Natural killer cell (primary cell): Measurements from ENCODE around the gene PCDH9. TPM values are rescaled to one million over a fixed set of nuclear protein-coding genes. Genes with fewer than 3 reads are reported as not detected.

Experiments
- ATAC-seq, 3 donors: fragments of 150-1000 bp in 2 of 3; fragments of 200-7000 bp in 1 of 3; cut with Tn5 transposase; 1 replicate in 1 of 3; 2 replicates in 2 of 3; pipeline ENCODE4 v1.10.0; 2021; ENCODE audit warnings: mild to moderate bottlenecking in 2 of 3, moderate library complexity in 2 of 3
- DNase-seq, 2 donors: peaks; one replicate each; pipeline versions ENCODE4 v3.0.0 to v3.0.0-alpha.2; 2013 to 2021; ENCODE audit warnings: mixed read lengths in 1 of 2
- H3K27ac ChIP-seq: one replicate; pipeline ENCODE4 v1.5.1; 2013; ENCODE audit warnings: mild to moderate bottlenecking, low read length
- H3K27me3 ChIP-seq: one replicate; pipeline ENCODE4 v1.6.1; 2013; ENCODE audit warnings: low read length; ENCODE audit not compliant: control insufficient read depth, insufficient read depth
- H3K36me3 ChIP-seq: one replicate; pipeline ENCODE4 v1.6.1; 2013; ENCODE audit warnings: low read length; ENCODE audit not compliant: control insufficient read depth, insufficient read depth
- H3K4me1 ChIP-seq: one replicate; pipeline ENCODE4 v1.6.1; 2013; ENCODE audit warnings: low read length; ENCODE audit not compliant: control insufficient read depth, insufficient read depth
- H3K4me3 ChIP-seq: one replicate; pipeline ENCODE4 v1.5.1; 2013; ENCODE audit warnings: low read length
- H3K9me3 ChIP-seq: one replicate; pipeline ENCODE4 v1.6.1; 2013; ENCODE audit warnings: low read length; ENCODE audit not compliant: control insufficient read depth, insufficient read depth
- H3K27ac Mint-ChIP-seq, 2 donors: one replicate each; pipeline ENCODE4 v1.8.0; 2022; ENCODE audit warnings: mild to moderate bottlenecking in 2 of 2, mixed read lengths in 2 of 2, moderate library complexity in 1 of 2
- H3K27me3 Mint-ChIP-seq, 2 donors: one replicate each; pipeline ENCODE4 v1.8.0; 2022; ENCODE audit warnings: low read depth in 2 of 2, mixed read lengths in 2 of 2
- H3K36me3 Mint-ChIP-seq: one replicate; pipeline ENCODE4 v1.8.0; 2022; ENCODE audit warnings: mixed read lengths
- H3K4me1 Mint-ChIP-seq, 2 donors: one replicate each; pipeline ENCODE4 v1.8.0; 2022; ENCODE audit warnings: mixed read lengths in 2 of 2
- H3K4me3 Mint-ChIP-seq: one replicate; pipeline ENCODE4 v1.8.0; 2022; ENCODE audit warnings: mild to moderate bottlenecking, moderate library complexity, mixed read lengths
- H3K9me3 Mint-ChIP-seq, 2 donors: one replicate each; pipeline ENCODE4 v1.8.0; 2022; ENCODE audit warnings: mixed read lengths in 2 of 2
- CTCF ChIP-seq: fragments of 200-600 bp; IDR thresholded peaks from one replicate; pipeline ENCODE4 v1.8.0; 2022; ENCODE audit warnings: antibody characterized with exemption
- WGBS: methylation state at CpG from one replicate; pipeline ENCODE4 v1.1.7; 2013; ENCODE audit warnings: missing lambda C conversion rate; ENCODE audit not compliant: insufficient coverage; 5-methylcytosine and 5-hydroxymethylcytosine counted together
- intact Hi-C: fragments of 100-400 bp; cut with micrococcal nuclease; formaldehyde crosslinking; loops from one replicate; pipeline ENCODE4 v1.14.2; 2022
- total RNA-seq, 4 donors: library from RNA; stranded (reverse); fragments of 120-200 nt in 1 of 4; gene quantifications; one replicate each; pipeline versions ENCODE4 v1.2.3 to v1.2.4, GENCODE V29; 2013 to 2022

Gene PCDH9
- total RNA-seq, 3 donors from 2014 or later (not counting 1 experiment from before 2014, with no cell fraction given): 0.43 to 1.5 (median 0.68) TPM

- H3K27me3 ChIP-seq: no peaks in the 10 kb centered on the region
- H3K27ac ChIP-seq: no peak overlapping the region
- no peaks in the 10 kb centered on the region for H3K9me3 ChIP-seq
- no peak overlapping the region for H3K4me3 ChIP-seq
- H3K27ac Mint-ChIP-seq: no peak overlapping the region
- H3K36me3 ChIP-seq: no peaks in the 10 kb centered on the region
- ATAC-seq (no peak), DNase-seq (no peak)
- no peaks in the 10 kb centered on the region for H3K27me3 Mint-ChIP-seq
- peaks cover 8 to 19% of the 10 kb centered on the region in 2 donors for H3K9me3 Mint-ChIP-seq
- H3K36me3 Mint-ChIP-seq: no peaks in the 10 kb centered on the region
- H3K4me1 ChIP-seq: no peaks in the 10 kb centered on the region
- no peak for TF ChIP-seq CTCF
- no peaks in the 10 kb centered on the region for H3K4me1 Mint-ChIP-seq
- WGBS: 90% methylated on average over 3 of the region's 3 CpGs
- intact Hi-C loops: no loop called here
- no peak overlapping the region for H3K4me3 Mint-ChIP-seq
Observed at GRCh38 chr13:66840621-66841020, 389.5 kb downstream of the PCDH9 start.

- H3K4me1 Mint-ChIP-seq: no peaks in the 10 kb centered on the region
- H3K4me3 Mint-ChIP-seq: no peak overlapping the region
- WGBS: 77% methylated on average over 9 of the region's 10 CpGs
- H3K36me3 Mint-ChIP-seq: no peaks in the 10 kb centered on the region
- Histone ChIP-seq H3K27ac (no peak overlapping the region), H3K9me3 (no peaks in the 10 kb centered on the region), H3K36me3 (no peaks in the 10 kb centered on the region), H3K4me3 (no peak overlapping the region), H3K4me1 (no peaks in the 10 kb centered on the region), H3K27me3 (no peaks in the 10 kb centered on the region)
- no peak overlapping the region for H3K27ac Mint-ChIP-seq
- DNase-seq (no peak), ATAC-seq (no peak)
- peaks cover 13 to 22% of the 10 kb centered on the region in 2 donors for H3K9me3 Mint-ChIP-seq
- no peak for TF ChIP-seq CTCF
- H3K27me3 Mint-ChIP-seq: no peaks in the 10 kb centered on the region
- intact Hi-C loops: no loop called here
Observed at GRCh38 chr13:66837246-66837645, 392.9 kb downstream of the PCDH9 start.

GRCh38 chr13:66835040-66835628 is 395.0 kb downstream of the PCDH9 start:
- Mint-ChIP-seq H3K27ac (no peak overlapping the region), H3K4me3 (no peak overlapping the region), H3K4me1 (no peaks in the 10 kb centered on the region), H3K36me3 (no peaks in the 10 kb centered on the region), H3K9me3 (peaks cover 12 to 19% of the 10 kb centered on the region in 2 donors), H3K27me3 (no peaks in the 10 kb centered on the region)
- Histone ChIP-seq H3K4me3 (no peak overlapping the region), H3K27ac (no peak overlapping the region), H3K9me3 (no peaks in the 10 kb centered on the region), H3K36me3 (no peaks in the 10 kb centered on the region), H3K4me1 (no peaks in the 10 kb centered on the region), H3K27me3 (no peaks in the 10 kb centered on the region)
- 86% methylated on average over 8 of the region's 9 CpGs for WGBS
- ATAC-seq: no peak
- TF ChIP-seq CTCF: no peak
- intact Hi-C loops: no loop called here
- no peak for DNase-seq
